ENCODE measurements around the gene CSTF1.

CSTF1 gene

GRCh38 chr20:56359212-56360132 is 33.0 kb upstream of the CSTF1 start:
- TF ChIP-seq CTCF (IDR thresholded peaks at IDR 0.05; ENCODE audit: borderline replicate concordance, control extremely low read depth, extremely low read depth, insufficient read depth, missing control alignments) = no peak
- in situ Hi-C loops (cut with MboI; ENCODE audit: low sequenced_read_pairs, unreplicated experiment) = no loop called here
- peak; percentile 47 for DNase-seq (ENCODE audit: low spot score)

GRCh38 chr20:56360133-56360907 is 32.1 kb upstream of the CSTF1 start:
- no peak for DNase-seq (ENCODE audit: low spot score)
- no peak for TF ChIP-seq CTCF (IDR thresholded peaks at IDR 0.05; ENCODE audit: borderline replicate concordance, control extremely low read depth, extremely low read depth, insufficient read depth, missing control alignments)
- in situ Hi-C loops (cut with MboI; ENCODE audit: low sequenced_read_pairs, unreplicated experiment) = no loop called here

GRCh38 chr20:56360908-56361205 is 31.6 kb upstream of the CSTF1 start:
- in situ Hi-C loops (cut with MboI; ENCODE audit: low sequenced_read_pairs, unreplicated experiment) = no loop called here
- no peak for TF ChIP-seq CTCF (IDR thresholded peaks at IDR 0.05; ENCODE audit: borderline replicate concordance, control extremely low read depth, extremely low read depth, insufficient read depth, missing control alignments)
- DNase-seq (ENCODE audit: low spot score) = no peak

GRCh38 chr20:56361900-56362299 is 30.5 kb upstream of the CSTF1 start:
- no peak for TF ChIP-seq CTCF (IDR thresholded peaks at IDR 0.05; ENCODE audit: borderline replicate concordance, control extremely low read depth, extremely low read depth, insufficient read depth, missing control alignments)
- in situ Hi-C loops (cut with MboI; ENCODE audit: low sequenced_read_pairs, unreplicated experiment) = no loop called here
- DNase-seq (ENCODE audit: low spot score) = no peak

- in situ Hi-C loops (cut with MboI; ENCODE audit: low sequenced_read_pairs, unreplicated experiment) = no loop called here
- no peak for TF ChIP-seq CTCF (IDR thresholded peaks at IDR 0.05; ENCODE audit: borderline replicate concordance, control extremely low read depth, extremely low read depth, insufficient read depth, missing control alignments)
- no peak for DNase-seq (ENCODE audit: low spot score)
Measured at GRCh38 chr20:56362833-56363413, 29.5 kb upstream of the CSTF1 start.

- no peak for TF ChIP-seq CTCF (IDR thresholded peaks at IDR 0.05; ENCODE audit: borderline replicate concordance, control extremely low read depth, extremely low read depth, insufficient read depth, missing control alignments)
- no peak for DNase-seq (ENCODE audit: low spot score)
- in situ Hi-C loops (cut with MboI; ENCODE audit: low sequenced_read_pairs, unreplicated experiment) = no loop called here
Measured at GRCh38 chr20:56363491-56363890, 29.0 kb upstream of the CSTF1 start.

All from GM13976 (cell line).